ENCODE measurements around the gene IZUMO2. TPM values are rescaled to one million over a fixed set of nuclear protein-coding genes. Genes with fewer than 3 reads are reported as not detected.

Gene IZUMO2
- polyA plus RNA-seq, 1 donor from 2014 or later: not detected

DNA sequence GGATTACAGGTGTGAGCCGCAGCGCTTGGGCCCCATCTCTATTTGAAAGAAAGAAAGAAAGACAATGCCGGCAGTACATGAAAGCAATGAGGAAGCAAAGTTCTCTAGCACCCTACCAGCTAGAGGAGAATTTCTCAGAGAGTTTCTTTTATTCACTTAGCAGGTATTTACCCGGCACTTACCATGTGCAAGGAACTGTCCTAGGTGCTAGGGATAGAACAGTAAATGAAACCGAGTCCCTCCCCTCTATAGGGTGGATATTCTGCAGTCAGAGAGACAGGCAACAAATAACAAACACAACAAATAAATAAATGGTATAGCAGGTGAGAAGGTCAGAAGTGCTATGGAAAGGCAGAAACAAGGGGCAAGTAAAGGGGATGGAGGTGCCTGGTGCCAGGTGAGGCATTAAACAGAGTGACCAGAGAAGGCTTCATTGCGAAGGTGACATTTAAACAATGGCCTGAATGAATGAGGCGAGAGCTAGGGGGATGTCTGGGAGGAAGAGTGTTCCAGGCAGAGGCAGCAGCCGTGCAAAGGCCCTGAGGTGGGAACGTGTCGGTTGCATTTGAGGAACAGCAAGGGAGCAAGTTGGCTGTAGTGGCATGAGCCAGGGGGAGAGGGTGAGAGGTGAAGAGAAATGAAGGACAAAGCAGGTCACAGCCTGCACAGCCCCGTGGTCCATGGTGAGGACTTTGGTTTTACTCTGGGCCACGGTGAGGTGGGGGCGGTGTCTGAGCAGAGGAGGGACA, 29.6 kb upstream of the IZUMO2 start:
- Histone ChIP-seq H3K9me3 (ENCODE audit: low read length) (no peaks in the 10 kb centered on the region), H3K9ac (ENCODE audit: low read length) (no peak overlapping the region), H2AFZ (ENCODE audit: low read depth, low read length) (no peak overlapping the region), H4K20me1 (ENCODE audit: insufficient read depth) (no peaks in the 10 kb centered on the region), H3K4me3 (ENCODE audit: low read length) (no peak overlapping the region), H3K79me2 (replicated peaks; ENCODE audit: insufficient read depth, low read length) (no peaks in the 10 kb centered on the region), H3K27me3 (ENCODE audit: insufficient read depth, low read depth, low read length) (no peaks in the 10 kb centered on the region), H3K4me2 (ENCODE audit: low read length) (no peak overlapping the region), H3K27ac (ENCODE audit: low read length) (no peak overlapping the region), H3K9me2 (ENCODE audit: insufficient read depth, low read length) (no peaks in the 10 kb centered on the region), H3F3A (ENCODE audit: insufficient read depth, low read length, poor library complexity, severe bottlenecking) (no peaks in the 10 kb centered on the region), H3K36me3 (ENCODE audit: insufficient read depth, low read length) (no peaks in the 10 kb centered on the region)
- TF ChIP-seq SMC3 (conservative IDR thresholded peaks at IDR 0.05; ENCODE audit: poor library complexity): no peak
- TF ChIP-seq, protein P1, sequence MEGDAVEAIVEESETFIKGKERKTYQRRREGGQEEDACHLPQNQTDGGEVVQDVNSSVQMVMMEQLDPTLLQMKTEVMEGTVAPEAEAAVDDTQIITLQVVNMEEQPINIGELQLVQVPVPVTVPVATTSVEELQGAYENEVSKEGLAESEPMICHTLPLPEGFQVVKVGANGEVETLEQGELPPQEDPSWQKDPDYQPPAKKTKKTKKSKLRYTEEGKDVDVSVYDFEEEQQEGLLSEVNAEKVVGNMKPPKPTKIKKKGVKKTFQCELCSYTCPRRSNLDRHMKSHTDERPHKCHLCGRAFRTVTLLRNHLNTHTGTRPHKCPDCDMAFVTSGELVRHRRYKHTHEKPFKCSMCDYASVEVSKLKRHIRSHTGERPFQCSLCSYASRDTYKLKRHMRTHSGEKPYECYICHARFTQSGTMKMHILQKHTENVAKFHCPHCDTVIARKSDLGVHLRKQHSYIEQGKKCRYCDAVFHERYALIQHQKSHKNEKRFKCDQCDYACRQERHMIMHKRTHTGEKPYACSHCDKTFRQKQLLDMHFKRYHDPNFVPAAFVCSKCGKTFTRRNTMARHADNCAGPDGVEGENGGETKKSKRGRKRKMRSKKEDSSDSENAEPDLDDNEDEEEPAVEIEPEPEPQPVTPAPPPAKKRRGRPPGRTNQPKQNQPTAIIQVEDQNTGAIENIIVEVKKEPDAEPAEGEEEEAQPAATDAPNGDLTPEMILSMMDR (IDR thresholded peaks at IDR 0.05; ENCODE audit: poor library complexity, severe bottlenecking): no peak
- TF ChIP-seq RAD21 (conservative IDR thresholded peaks at IDR 0.05): no peak
- no peak for TF ChIP-seq EP300 (conservative IDR thresholded peaks at IDR 0.05; ENCODE audit: poor library complexity, severe bottlenecking)
- no peak for TF ChIP-seq POLR2AphosphoS5 (IDR thresholded peaks at IDR 0.05)
- no peak for TF ChIP-seq MXI1 (conservative IDR thresholded peaks at IDR 0.05; ENCODE audit: poor library complexity, severe bottlenecking)
- no peak for TF ChIP-seq EZH2 (IDR thresholded peaks at IDR 0.05; ENCODE audit: borderline replicate concordance, insufficient read depth, low read length, poor library complexity, severe bottlenecking)
- TF ChIP-seq, protein P2, sequence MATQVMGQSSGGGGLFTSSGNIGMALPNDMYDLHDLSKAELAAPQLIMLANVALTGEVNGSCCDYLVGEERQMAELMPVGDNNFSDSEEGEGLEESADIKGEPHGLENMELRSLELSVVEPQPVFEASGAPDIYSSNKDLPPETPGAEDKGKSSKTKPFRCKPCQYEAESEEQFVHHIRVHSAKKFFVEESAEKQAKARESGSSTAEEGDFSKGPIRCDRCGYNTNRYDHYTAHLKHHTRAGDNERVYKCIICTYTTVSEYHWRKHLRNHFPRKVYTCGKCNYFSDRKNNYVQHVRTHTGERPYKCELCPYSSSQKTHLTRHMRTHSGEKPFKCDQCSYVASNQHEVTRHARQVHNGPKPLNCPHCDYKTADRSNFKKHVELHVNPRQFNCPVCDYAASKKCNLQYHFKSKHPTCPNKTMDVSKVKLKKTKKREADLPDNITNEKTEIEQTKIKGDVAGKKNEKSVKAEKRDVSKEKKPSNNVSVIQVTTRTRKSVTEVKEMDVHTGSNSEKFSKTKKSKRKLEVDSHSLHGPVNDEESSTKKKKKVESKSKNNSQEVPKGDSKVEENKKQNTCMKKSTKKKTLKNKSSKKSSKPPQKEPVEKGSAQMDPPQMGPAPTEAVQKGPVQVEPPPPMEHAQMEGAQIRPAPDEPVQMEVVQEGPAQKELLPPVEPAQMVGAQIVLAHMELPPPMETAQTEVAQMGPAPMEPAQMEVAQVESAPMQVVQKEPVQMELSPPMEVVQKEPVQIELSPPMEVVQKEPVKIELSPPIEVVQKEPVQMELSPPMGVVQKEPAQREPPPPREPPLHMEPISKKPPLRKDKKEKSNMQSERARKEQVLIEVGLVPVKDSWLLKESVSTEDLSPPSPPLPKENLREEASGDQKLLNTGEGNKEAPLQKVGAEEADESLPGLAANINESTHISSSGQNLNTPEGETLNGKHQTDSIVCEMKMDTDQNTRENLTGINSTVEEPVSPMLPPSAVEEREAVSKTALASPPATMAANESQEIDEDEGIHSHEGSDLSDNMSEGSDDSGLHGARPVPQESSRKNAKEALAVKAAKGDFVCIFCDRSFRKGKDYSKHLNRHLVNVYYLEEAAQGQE (IDR thresholded peaks at IDR 0.05; ENCODE audit: borderline replicate concordance): no peak
- TF ChIP-seq TAF1 (IDR thresholded peaks at IDR 0.05; ENCODE audit: low read depth): no peak

DNA sequence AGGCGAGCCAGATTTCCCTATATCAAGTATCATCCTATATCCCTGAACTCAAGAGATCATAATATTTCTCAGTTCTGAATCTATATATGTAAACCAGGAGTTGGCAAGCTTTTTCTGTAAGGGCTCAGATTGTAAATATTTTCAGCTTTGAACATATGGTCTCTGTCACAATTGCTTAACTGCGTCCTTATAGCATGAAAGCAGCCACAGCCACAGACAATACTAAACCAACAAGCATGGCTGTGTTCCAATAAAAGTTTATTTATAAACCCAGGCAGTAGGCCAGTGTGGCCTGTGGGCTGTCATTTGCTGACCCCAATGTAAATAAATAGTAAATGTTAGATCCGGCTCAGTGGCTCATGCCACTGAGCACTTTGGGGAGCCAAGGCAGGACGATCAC, 28.1 kb upstream of the IZUMO2 start:
- H3K4me3 ChIP-seq (ENCODE audit: low read length): no peak overlapping the region
- no peak overlapping the region for H3K27ac ChIP-seq (ENCODE audit: low read length)
- H3F3A ChIP-seq (ENCODE audit: insufficient read depth, low read length, poor library complexity, severe bottlenecking): no peaks in the 10 kb centered on the region
- H3K9me2 ChIP-seq (ENCODE audit: insufficient read depth, low read length): no peaks in the 10 kb centered on the region
- no peak overlapping the region for H3K4me2 ChIP-seq (ENCODE audit: low read length)
- no peak overlapping the region for H3K9ac ChIP-seq (ENCODE audit: low read length)
- H3K9me3 ChIP-seq (ENCODE audit: low read length): no peaks in the 10 kb centered on the region
- H3K27me3 ChIP-seq (ENCODE audit: insufficient read depth, low read depth, low read length): no peaks in the 10 kb centered on the region
- no peaks in the 10 kb centered on the region for H3K36me3 ChIP-seq (ENCODE audit: insufficient read depth, low read length)
- TF ChIP-seq MXI1 (conservative IDR thresholded peaks at IDR 0.05; ENCODE audit: poor library complexity, severe bottlenecking) (no peak), TAF1 (IDR thresholded peaks at IDR 0.05; ENCODE audit: low read depth) (no peak), RAD21 (conservative IDR thresholded peaks at IDR 0.05) (no peak)
- no peaks in the 10 kb centered on the region for H3K79me2 ChIP-seq (replicated peaks; ENCODE audit: insufficient read depth, low read length)
- no peak overlapping the region for H2AFZ ChIP-seq (ENCODE audit: low read depth, low read length)
- no peaks in the 10 kb centered on the region for H4K20me1 ChIP-seq (ENCODE audit: insufficient read depth)

All from neural cell (in vitro differentiated cells).